ENCODE data around the gene HNRNPA0.

The HNRNPA0 gene

DNA sequence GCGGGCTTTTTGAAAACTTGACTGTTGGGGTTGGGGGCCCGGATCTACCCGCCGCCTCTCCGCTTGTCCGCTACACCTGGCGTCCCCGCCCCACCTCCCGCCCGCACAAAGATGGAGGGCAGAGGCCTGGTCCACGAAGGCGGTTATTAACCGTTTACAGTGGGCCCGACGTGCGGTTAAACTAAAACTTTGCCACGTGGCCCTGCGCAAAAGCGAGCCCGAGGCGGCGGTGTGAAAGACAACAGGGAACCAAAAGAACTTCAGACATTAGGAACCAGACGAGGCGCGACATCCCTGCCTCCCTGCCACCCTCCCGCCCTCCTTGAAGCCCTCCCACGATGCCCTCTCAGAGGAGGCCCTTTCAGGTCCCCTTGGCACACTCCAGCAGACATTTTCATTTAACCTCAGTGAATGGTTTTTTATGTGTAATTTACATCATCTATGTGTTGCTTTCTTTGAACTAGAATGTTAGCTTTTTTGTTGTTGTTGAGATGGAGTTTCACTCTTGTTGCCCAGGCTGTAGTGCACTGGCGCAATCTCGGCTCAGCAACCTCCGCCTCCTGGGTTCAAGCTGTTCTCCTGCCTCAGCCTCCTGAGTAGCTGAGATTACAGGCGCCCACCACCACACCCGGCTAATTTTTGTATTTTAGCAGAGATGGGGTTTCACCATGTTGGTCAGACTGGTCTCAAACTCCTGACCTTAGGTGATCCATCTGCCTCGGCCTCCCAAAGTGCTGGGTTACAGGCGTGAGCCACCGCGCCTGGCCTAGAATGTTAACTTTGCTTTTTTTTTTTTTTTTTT, 999 bp upstream of the HNRNPA0 start:
- DNase-seq (ENCODE audit: low read depth, low spot score), result no peak
- TF ChIP-seq, protein P1, sequence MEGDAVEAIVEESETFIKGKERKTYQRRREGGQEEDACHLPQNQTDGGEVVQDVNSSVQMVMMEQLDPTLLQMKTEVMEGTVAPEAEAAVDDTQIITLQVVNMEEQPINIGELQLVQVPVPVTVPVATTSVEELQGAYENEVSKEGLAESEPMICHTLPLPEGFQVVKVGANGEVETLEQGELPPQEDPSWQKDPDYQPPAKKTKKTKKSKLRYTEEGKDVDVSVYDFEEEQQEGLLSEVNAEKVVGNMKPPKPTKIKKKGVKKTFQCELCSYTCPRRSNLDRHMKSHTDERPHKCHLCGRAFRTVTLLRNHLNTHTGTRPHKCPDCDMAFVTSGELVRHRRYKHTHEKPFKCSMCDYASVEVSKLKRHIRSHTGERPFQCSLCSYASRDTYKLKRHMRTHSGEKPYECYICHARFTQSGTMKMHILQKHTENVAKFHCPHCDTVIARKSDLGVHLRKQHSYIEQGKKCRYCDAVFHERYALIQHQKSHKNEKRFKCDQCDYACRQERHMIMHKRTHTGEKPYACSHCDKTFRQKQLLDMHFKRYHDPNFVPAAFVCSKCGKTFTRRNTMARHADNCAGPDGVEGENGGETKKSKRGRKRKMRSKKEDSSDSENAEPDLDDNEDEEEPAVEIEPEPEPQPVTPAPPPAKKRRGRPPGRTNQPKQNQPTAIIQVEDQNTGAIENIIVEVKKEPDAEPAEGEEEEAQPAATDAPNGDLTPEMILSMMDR (IDR thresholded peaks at IDR 0.05; ENCODE audit: low read depth, low read length), result no peak
- in situ Hi-C loops (cut with HindIII; ENCODE audit: low sequenced_read_pairs), result no loop called here
- H3K4me3 ChIP-seq (ENCODE audit: low read depth, low read length), result peak overlapping the region; percentile 93

DNA sequence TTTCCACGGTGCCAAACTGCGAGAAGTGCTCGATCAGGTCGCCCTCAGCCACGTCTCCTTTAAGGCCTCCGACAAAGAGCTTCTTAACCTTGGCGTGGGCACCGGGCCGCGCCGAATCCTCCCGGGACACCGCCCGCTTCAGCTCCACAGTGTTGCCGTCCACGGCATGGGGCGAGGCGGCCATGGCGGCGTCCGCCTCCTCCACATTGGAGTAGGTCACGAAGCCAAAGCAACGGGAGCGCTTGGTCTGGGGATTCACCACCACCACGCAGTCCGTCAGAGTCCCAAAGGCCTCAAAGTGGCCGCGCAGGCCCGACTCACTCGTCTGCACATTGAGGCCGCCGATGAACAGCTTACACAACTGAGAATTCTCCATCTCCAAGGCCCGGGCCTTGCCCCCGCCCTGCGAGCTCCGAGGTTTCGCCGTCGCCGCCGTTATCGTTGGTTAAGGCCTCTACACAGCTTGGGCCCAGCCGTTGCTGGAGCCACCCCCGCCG, 424 bp downstream of the HNRNPA0 start:
- in situ Hi-C loops (cut with HindIII; ENCODE audit: low sequenced_read_pairs), result no loop called here

DNA sequence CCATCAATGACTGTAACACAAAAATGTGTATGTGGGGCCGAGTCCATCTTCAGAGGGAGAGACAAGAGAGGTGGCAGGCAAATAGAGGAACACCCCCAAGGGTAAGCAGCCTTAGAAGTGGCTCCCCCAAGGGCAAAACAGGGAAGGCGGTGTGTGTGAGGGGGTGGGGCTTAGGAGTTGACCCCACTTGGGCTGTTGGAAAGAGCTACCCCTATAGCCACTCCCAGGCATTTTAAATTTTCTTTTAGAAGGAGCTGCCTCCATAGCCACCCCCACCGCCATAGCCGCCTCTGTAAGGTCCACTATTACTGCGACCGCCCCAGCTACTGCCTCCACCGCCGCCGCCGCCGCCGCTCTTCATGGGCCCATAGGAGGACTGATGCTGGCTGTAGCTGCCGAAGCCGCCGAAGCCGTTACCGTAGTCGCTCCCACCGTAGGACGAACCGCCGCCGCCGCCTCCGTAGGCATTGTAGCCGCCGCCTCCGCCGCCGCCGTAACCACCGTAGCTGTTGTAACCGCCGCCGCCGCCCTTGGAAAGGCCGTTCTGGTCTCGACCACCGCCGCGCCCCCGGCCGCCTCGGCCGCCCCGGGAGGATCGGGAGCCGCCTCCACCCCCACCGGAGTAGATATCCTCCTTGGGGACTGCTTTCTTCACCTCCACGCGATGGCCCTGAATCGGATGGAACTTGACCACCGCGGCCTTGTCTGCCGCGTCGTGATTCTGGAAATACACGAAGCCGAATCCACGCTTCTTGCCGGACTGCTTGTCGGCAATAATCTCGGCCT, 1.1 kb downstream of the HNRNPA0 start:
- in situ Hi-C loops (cut with HindIII; ENCODE audit: low sequenced_read_pairs), result no loop called here
- TF ChIP-seq, protein P1 (IDR thresholded peaks at IDR 0.05; ENCODE audit: low read depth, low read length), result no peak
- no peak for DNase-seq (ENCODE audit: low read depth, low spot score)
- peak overlapping the region; percentile 93 for H3K4me3 ChIP-seq (ENCODE audit: low read depth, low read length)

More for the DNA sequence above, 424 bp downstream of the HNRNPA0 start:
- peak overlapping the region; percentile 93 for H3K4me3 ChIP-seq (ENCODE audit: low read depth, low read length)
- TF ChIP-seq, protein P1 (IDR thresholded peaks at IDR 0.05; ENCODE audit: low read depth, low read length), result no peak
- DNase-seq (ENCODE audit: low read depth, low spot score), result no peak

GRCh38 chr5:137751869-137752491, 2.2 kb downstream of the HNRNPA0 start:
- in situ Hi-C loops (cut with HindIII; ENCODE audit: low sequenced_read_pairs), result no loop called here
- DNase-seq (ENCODE audit: low read depth, low spot score), result peak; percentile 80
- TF ChIP-seq, protein P1 (IDR thresholded peaks at IDR 0.05; ENCODE audit: low read depth, low read length), result peak; percentile 82
- peak overlapping the region; percentile 93 for H3K4me3 ChIP-seq (ENCODE audit: low read depth, low read length)

GRCh38 chr5:137750436-137750835, 3.7 kb downstream of the HNRNPA0 start:
- no peak for DNase-seq (ENCODE audit: low read depth, low spot score)
- in situ Hi-C loops (cut with HindIII; ENCODE audit: low sequenced_read_pairs), result no loop called here
- H3K4me3 ChIP-seq (ENCODE audit: low read depth, low read length), result no peak overlapping the region
- TF ChIP-seq, protein P1 (IDR thresholded peaks at IDR 0.05; ENCODE audit: low read depth, low read length), result no peak

DNA sequence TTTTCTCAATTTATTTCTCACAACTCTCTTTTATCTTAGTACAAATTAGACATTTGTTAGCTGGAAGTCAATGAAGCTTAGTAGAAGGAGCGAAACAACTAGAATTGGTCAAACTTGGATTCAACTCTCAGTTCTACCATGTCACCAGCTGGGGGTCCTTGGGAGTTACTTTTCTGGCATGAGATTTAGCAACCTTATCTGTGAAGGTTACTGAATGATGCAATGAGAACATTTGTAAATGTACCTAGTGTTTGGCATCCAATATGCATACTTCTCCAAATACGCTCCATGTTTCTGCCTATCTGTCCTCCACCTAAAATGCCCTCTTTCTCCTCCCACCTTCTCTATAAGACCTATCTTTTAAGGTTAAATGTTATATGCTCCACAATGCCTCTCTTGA, 6.3 kb downstream of the HNRNPA0 start:
- H3K4me3 ChIP-seq (ENCODE audit: low read depth, low read length), result no peak overlapping the region
- DNase-seq (ENCODE audit: low read depth, low spot score), result no peak
- TF ChIP-seq, protein P1 (IDR thresholded peaks at IDR 0.05; ENCODE audit: low read depth, low read length), result no peak
- in situ Hi-C loops (cut with HindIII; ENCODE audit: low sequenced_read_pairs), result no loop called here
